Osteocyte (in vitro differentiated cells): Measurements from ENCODE around the gene TTL. TPM values are rescaled to one million over a fixed set of nuclear protein-coding genes. Genes with fewer than 3 reads are reported as not detected.
A peak's percentile ranks its signal among the peaks of the same experiment; 100 is the strongest.
"Not testable (repeated sequence)": the region's sequence is repeated elsewhere in the genome, so short reads cannot be mapped to it uniquely, and the experiment has no call there.

ENCODE experiments used
- DNase-seq: peaks from one replicate; pipeline ENCODE4 v3.0.0; 2021; ENCODE audit warnings: mixed read lengths; ENCODE audit not compliant: unreplicated experiment; ENCODE audit errors: extremely low spot score
- H3K27ac Mint-ChIP-seq: one replicate; pipeline ENCODE4 v1.8.0; 2021; ENCODE audit warnings: mild to moderate bottlenecking, mixed read lengths; ENCODE audit not compliant: unreplicated experiment
- H3K27me3 Mint-ChIP-seq: one replicate; pipeline ENCODE4 v1.8.0; 2021; ENCODE audit warnings: mixed read lengths; ENCODE audit not compliant: unreplicated experiment
- H3K36me3 Mint-ChIP-seq: one replicate; pipeline ENCODE4 v1.8.0; 2021; ENCODE audit warnings: mixed read lengths; ENCODE audit not compliant: unreplicated experiment
- H3K4me1 Mint-ChIP-seq: one replicate; pipeline ENCODE4 v1.8.0; 2021; ENCODE audit warnings: mixed read lengths; ENCODE audit not compliant: unreplicated experiment
- H3K4me3 Mint-ChIP-seq: one replicate; pipeline ENCODE4 v1.8.0; 2021; ENCODE audit warnings: mild to moderate bottlenecking, moderate library complexity, mixed read lengths; ENCODE audit not compliant: unreplicated experiment
- H3K9me3 Mint-ChIP-seq: one replicate; pipeline ENCODE4 v1.8.0; 2021; ENCODE audit warnings: mixed read lengths; ENCODE audit not compliant: unreplicated experiment
- total RNA-seq: library from RNA; stranded (reverse); gene quantifications from 2 replicates; pipeline ENCODE4 v1.2.1, GENCODE V29; 2021
- TF ChIP-seq, protein P1 (sequence below): fragments of 200-600 bp; sonication (generic); IDR thresholded peaks from 2 replicates; pipeline ENCODE4 v1.5.0; 2021; ENCODE audit warnings: antibody characterized with exemption, mild to moderate bottlenecking, moderate library complexity

The TTL gene
- total RNA-seq, 1 donor from 2014 or later = 65.7 TPM

DNA sequence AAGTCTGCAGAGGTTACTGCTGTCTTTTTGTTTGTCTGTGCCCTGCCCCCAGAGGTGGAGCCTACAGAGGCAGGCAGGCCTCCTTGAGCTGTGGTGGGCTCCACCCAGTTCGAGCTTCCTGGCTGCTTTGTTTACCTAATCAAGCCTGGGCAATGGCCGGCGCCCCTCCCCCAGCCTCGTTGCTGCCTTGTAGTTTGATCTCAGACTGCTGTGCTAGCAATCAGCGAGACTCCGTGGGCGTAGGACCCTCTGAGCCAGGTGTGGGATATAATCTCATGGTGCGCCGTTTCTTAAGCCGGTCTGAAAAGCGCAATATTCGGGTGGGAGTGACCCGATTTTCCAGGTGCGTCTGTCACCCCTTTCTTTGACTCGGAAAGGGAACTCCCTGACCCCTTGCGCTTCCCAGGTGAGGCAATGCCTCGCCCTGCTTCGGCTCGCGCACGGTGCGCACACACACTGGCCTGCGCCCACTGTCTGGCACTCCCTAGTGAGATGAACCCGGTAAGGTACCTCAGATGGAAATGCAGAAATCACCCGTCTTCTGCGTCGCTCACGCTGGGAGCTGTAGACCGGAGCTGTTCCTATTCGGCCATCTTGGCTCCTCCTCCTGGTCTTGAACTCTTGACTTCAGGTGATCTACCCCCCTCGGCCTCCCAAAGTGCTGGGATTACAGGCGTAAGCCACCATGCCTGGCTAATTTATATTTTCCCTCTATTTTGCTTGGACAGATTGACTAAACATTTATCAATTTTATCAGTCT is 27.5 kb downstream of the TTL start:
- peak overlapping the region; percentile 61 for H3K27ac Mint-ChIP-seq
- peaks cover 12% of the 10 kb centered on the region for H3K36me3 Mint-ChIP-seq
- not testable (repeated sequence) for H3K4me1 Mint-ChIP-seq, H3K9me3 Mint-ChIP-seq, DNase-seq, H3K4me3 Mint-ChIP-seq, H3K27me3 Mint-ChIP-seq

- H3K4me1 Mint-ChIP-seq = no peaks in the 10 kb centered on the region
- H3K36me3 Mint-ChIP-seq = peaks cover 46% of the 10 kb centered on the region
- no peak for DNase-seq
- H3K27ac Mint-ChIP-seq = no peak overlapping the region
- no peak overlapping the region for H3K4me3 Mint-ChIP-seq
- H3K9me3 Mint-ChIP-seq = no peaks in the 10 kb centered on the region
- TF ChIP-seq, protein P1, sequence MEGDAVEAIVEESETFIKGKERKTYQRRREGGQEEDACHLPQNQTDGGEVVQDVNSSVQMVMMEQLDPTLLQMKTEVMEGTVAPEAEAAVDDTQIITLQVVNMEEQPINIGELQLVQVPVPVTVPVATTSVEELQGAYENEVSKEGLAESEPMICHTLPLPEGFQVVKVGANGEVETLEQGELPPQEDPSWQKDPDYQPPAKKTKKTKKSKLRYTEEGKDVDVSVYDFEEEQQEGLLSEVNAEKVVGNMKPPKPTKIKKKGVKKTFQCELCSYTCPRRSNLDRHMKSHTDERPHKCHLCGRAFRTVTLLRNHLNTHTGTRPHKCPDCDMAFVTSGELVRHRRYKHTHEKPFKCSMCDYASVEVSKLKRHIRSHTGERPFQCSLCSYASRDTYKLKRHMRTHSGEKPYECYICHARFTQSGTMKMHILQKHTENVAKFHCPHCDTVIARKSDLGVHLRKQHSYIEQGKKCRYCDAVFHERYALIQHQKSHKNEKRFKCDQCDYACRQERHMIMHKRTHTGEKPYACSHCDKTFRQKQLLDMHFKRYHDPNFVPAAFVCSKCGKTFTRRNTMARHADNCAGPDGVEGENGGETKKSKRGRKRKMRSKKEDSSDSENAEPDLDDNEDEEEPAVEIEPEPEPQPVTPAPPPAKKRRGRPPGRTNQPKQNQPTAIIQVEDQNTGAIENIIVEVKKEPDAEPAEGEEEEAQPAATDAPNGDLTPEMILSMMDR = no peak
- no peaks in the 10 kb centered on the region for H3K27me3 Mint-ChIP-seq
Observed at GRCh38 chr2:112516801-112517200, 34.8 kb downstream of the TTL start.

DNA sequence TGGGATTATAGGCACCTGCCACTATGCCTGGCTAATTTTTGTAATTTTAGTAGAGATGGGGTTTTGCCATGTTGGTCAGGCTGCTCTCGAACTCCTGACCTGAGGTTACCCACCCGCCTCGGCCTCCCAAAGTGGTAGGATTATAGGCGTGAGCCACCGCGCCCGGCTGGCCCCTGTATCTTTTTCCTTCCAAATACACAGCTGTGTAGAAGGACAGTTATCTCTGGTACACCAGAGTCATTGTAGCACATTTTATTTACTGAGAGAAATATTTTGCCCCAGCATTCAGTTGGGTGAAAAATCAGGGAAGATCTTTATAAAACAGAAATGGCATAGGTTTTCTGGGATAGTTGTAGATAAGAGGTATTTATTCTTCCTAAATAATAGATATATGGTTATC is 36.9 kb downstream of the TTL start:
- Mint-ChIP-seq H3K4me1 (no peaks in the 10 kb centered on the region), H3K27me3 (no peaks in the 10 kb centered on the region), H3K9me3 (no peaks in the 10 kb centered on the region), H3K4me3 (no peak overlapping the region), H3K27ac (no peak overlapping the region), H3K36me3 (peaks cover 59% of the 10 kb centered on the region)
- no peak for DNase-seq
- TF ChIP-seq, protein P1 = no peak

- H3K4me3 Mint-ChIP-seq = no peak overlapping the region
- TF ChIP-seq, protein P1 = no peak
- no peak overlapping the region for H3K27ac Mint-ChIP-seq
- H3K4me1 Mint-ChIP-seq = no peaks in the 10 kb centered on the region
- no peak for DNase-seq
- no peaks in the 10 kb centered on the region for H3K27me3 Mint-ChIP-seq
- H3K36me3 Mint-ChIP-seq = peaks cover 59% of the 10 kb centered on the region
- H3K9me3 Mint-ChIP-seq = no peaks in the 10 kb centered on the region
Observed at GRCh38 chr2:112519506-112519905, 37.5 kb downstream of the TTL start.

GRCh38 chr2:112520234-112520783 is 38.4 kb downstream of the TTL start:
- Mint-ChIP-seq H3K4me1 (no peaks in the 10 kb centered on the region), H3K9me3 (no peaks in the 10 kb centered on the region), H3K36me3 (peaks cover 51% of the 10 kb centered on the region), H3K27me3 (no peaks in the 10 kb centered on the region), H3K27ac (no peak overlapping the region), H3K4me3 (no peak overlapping the region)
- DNase-seq = no peak
- TF ChIP-seq, protein P1 = no peak
